ENCODE measurements around the gene FUCA1.

FUCA1 gene

DNA sequence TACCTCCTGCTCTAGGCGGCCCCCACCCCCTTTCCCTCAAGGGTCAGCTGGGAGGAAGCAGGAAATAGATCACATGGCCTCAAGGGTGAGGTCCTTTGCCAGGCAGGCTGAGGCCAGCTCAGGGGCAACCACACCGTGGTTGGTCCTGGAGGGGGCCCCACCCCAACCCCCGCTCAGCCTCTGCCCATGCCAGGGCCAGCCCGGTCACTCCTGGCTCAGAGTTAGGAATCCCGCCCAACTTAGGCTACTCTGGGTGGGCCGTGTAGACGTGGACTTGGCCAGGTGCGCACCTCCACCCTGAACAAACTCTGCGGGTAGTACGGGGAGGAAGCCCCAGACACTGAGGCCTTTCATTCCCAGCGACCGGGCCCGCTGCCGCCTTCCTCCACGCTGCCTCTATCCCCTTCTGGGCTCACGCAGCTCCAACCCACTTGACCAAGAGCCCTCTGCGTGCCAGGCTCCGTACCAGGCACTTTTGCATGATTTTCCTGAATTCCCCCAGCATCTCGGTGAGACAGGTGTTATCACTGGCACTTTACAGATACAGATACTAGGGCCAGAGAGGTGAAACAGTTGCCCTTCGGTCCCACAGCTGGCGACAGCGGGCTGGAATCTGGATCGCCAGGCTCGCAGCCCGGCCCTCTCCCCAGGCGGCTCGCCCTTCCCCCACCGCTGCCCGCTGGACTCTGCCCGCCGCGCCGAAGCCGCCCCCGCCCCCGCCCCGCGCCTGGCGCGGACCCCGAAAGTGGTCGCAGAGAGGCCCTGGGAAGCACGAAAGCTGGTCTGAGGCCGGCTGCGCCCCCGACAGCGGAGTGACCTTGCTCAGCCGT, 68.3 kb downstream of the FUCA1 start:
- no peak for DNase-seq

DNA sequence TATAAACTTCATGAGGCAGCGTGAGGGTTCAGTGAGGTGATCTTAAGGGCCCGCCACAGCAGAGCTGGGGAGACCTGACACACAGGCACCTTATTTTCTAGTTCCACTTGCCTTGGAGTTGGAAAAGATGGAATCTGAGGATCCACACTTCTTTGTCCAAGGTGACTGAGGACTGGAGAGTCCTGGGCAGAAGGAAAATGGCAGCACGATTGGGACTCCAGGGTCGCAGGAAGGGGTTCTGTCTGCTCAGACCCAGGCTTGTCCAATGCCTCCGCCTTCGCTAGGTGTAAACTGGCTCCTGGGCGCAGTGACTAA, 68.9 kb downstream of the FUCA1 start:
- DNase-seq, result no peak

DNA sequence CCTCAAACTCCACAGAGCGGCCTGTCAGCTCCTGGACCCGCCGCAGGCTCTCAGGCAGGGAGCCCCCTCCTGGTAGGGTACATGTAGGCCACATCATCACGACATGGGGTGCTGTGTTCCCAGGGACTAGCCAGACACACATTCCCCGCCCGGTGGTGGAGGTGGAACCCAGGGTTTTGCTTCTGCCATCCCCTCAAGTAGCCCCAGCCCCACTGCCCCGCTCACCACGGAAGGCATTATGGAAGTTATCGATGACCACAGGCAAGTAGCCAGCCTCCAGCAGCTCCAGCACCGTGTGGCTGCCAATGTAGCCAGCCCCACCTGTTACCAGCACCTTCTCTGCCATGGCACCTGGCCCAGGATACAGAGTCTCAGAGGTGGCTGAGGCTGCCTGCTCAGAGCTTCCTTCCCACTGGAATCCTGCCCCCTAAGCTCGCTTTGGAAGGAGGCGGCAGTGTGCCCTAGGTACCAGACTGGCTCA, 69.4 kb downstream of the FUCA1 start:
- no peak for DNase-seq

DNA sequence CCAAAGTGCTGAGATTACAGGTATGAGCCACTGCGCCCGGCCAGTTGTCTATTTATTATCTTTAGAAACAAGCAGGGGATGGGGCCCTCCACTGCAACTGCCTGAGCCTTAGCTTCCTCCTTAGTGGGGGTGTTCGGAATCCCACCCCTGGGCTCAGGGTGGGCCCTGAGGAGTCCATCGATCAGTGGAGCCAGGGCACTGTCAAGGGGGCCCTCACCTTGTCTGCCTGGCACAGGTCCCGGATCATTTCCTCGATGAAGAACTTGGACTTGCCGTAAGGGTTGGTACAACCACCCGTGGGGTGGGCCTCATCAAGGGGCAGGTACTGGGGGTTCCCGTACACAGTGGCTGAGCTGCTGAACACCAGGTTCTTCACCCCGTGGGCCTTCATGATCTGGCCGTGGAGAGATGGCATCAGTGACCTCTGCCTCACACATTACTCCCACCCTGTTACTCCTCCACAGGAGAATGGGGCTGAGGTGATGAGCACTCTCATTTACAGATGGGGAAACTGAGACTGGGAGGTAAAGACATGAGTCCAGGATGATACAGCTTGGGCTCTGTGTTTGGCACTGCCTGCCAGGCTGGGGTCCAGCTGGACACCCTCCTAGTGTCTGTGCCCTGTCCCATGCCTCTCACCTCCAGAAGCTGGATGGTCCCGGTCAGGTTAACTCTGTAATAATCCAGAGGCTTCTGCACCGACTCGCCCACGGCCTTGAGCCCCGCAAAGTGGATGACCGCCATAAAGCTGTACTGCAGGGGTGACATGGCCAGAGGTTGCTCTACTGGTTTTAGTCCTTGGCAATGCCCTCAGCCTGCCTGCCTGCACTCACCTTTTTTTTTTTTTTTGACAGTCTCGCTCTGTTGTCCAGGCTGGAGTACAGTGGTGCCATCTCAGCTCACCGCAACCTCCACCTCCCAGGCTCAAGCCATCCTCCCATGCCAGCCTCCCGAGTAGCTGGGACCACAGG, 70.3 kb downstream of the FUCA1 start:
- no peak for DNase-seq

DNA sequence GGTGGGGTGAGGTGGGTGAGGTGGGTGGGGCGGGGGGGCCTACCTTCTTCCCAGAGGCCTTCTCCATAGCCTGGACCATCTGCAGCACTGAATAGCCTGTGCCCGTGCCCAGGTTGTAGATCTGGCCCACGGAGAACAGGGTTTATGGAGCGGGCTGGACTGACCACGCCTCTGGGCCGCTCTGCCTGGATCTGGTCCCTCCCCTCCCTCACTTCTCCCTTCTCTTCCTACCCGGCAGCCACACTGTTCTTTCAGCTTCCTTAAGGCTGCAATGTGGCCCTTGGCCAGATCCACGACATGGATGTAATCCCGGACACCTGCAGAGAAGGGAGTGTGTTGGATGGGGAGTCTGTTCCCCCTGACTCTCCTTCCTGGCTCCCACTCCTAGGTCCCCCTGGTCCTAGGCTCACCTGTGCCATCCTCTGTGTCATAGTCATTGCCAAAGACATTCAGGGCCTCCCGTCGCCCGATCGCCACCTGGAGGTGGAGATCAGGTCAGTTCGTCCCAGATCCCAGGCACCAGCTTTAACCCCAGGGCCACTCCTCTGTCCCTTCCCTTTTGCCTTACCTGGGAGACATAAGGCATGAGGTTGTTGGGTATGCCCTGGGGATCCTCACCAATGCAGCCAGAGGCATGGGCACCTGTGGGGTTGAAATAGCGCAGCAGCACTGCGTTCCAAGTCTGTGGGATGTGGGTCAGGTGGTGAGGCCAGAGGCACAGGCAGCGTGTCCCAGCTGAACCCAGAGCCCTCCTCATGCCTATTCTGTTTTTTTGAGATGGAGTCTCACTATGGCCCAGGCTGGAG, 71.4 kb downstream of the FUCA1 start:
- no peak for DNase-seq

DNA sequence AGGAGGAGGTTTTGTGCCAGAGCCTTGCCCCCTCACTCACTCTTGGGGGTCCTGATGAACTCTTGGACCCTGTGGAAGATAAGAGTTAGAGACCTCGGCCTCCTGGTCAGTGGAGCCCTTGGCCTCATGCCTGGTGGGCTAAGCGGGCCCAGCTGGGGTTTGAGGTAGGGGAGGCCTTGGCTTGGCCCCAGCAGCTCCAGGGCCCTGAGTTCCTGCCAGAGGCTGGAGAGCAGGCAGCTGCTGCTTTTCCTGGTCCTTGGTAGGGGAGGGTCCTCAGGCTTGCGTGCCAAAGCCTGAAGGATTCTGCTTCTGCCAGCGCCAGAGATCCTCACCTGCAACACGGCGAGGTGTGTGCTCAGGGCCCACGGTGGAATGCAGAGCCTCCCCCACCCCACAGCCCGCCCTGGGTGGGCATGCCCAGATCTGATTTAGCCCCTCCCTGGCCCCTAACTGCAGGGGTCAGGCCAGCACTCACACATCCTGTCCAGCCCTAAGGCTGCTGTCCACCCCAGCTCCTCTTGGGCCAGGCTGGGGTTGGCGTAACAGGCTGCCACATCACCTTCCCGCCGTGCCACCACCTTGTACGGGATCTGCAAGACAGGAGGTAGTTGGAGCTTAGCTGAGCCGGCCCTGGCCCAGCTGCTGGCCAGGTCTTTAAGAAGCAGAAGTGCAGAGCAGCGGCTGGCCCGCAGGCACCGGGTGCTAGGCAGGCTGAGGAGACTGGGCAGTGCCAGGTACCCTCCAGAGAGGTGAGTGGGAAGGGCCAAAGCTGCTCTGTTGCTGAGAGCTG, 72.2 kb downstream of the FUCA1 start:
- no peak for DNase-seq
